Activated gamma-delta T cell treated with anti-CD3 and anti-CD28 coated beads, Interleukin-2, amount 50 U/mL, for 16 hours (primary cell): ENCODE data around the gene AKT2.

Experiments
- DNase-seq: peaks from one replicate; pipeline ENCODE4 v3.0.0-alpha.2; 2020; ENCODE audit warnings: low read depth

The AKT2 gene

DNA sequence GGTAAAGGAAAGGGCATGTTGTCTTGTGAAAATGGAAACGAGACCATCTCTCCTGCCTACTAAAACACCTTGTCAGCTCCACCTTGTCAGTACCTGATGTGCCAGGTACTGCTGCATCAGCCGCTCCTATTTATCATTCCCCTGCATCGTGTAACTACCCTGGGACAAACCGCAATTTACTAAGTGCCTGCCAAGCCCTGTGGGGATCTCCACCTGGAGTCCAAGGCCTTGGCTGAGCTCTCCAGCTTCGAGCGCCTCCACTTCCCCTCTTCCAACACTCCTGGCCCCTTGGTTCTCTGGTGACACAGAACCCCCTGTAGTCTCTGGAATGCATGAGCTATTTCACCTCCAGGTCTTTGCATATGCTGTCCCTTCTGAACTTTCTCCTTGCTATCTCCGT lies 32.8 kb downstream of the AKT2 start:
- DNase-seq = no peak

DNA sequence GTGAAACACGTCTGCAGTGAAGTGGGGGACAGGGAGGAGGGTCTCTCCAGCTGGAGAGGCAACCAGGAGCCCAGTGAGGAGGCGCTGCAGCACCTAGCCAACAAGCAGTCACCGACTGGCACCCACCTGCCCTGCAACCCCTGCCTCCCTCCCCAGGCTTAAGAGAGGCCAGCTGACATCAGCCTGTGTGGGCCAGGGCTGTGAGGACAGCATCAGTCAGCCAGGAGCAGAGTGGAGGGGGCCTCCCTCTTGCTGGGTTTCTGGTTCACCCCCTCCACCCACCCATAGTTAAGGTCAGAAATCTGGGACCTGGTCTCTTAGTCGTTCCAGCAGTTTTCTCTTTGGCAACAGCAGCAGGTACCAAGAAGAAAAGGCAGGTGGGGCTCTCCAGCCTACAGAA lies 33.2 kb downstream of the AKT2 start:
- no peak for DNase-seq

DNA sequence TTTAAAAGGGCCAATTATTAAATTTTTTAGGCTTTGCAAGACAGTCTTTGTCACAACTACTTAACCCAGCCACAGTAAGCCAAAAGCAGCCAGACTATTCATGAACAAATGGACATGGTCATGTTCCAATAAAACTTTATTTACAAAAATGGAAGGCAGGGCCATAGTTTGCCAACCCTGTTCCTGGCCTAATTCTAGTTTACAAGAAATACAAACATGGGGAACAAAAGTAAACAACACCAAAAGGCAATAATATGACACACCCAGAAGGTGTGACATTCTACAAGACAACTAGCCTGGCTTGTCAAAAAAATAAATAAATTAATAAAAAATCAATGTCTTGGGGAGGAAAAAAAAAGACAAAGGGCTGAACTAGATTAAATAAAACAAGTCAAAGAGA lies 33.9 kb downstream of the AKT2 start:
- DNase-seq = no peak

DNA sequence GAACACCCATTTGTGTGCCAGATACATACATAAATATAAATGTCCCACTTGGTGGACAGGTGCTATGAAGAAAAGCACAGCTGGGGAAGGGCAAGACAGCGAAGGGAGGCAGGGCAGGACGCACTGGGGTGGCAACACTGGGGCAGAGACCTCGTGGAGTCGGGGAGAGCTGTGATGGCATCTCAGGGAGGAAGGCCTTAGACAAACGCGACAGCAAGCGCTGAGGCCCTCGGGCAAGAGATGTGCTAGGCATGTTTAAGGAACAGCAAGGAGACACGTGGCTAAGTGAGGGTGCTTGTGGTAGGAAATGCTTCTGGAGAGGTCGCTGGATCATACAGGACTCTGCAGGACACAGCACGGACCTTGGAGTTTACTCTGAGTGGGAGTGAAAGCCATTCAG lies 35.4 kb downstream of the AKT2 start:
- no peak for DNase-seq

DNA sequence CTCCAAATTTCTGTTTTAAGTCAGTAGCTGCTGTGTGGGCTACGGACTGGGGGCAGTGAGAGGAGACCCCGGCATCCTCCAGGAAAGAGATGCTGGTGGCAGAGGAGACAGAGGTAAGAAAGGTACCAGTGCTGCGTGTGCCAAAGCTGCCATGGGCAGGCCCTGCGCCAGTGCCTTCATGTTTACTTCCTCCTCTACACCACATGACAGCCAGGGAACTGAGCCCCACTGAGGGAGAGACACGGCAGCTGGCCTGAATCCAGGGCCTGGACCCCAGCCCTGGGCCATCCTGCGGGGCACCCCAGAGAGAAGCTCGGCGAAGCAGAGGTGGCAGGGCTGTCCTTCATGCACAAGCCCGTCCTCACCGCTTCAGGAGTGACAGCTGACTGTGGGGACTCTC lies 35.9 kb downstream of the AKT2 start:
- no peak for DNase-seq

DNA sequence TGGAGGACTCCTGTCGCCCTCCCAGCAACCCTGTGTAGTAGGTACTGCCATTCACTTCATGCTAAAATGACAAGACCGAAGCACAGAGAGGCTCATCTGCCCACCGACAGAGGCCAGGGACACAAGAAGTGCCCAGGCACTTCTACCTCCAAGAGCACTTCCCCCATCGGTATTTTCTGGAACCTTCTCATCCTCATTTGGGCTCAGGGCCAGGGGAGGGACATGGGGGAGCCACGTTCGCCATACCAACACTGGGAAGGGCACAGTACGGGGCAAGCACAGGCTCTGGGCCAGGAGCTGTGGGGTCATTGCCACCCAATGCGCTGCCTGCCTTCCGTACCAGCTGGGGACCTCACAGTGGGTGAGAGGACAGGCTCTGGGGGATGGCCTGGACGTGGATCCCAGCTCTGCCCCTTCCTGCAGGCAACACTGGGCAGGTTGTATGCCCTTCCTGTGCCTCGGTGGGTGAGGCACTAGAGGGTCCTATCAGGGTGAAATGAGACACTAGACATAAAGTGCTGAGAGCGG lies 37.3 kb downstream of the AKT2 start:
- DNase-seq = no peak

DNA sequence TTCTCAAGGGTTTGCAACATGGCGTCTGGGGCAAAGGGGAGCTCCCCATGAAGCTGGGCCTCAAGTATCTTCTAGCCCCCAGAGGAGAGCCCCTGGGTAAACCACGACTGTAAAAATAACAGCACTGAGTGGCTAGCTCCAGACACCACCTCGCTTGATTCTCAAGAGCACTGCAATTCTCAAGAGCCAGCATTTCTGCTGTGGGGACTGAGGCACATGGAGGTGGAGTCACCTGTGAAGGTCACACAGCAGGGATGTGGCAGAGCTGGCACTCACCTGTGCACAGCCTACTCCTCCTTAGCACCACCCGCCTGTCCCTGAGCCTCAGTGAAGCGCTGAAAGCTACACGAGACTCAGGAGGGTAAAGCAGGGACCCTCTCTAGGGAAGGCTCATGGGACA lies 38.0 kb downstream of the AKT2 start:
- no peak for DNase-seq

DNA sequence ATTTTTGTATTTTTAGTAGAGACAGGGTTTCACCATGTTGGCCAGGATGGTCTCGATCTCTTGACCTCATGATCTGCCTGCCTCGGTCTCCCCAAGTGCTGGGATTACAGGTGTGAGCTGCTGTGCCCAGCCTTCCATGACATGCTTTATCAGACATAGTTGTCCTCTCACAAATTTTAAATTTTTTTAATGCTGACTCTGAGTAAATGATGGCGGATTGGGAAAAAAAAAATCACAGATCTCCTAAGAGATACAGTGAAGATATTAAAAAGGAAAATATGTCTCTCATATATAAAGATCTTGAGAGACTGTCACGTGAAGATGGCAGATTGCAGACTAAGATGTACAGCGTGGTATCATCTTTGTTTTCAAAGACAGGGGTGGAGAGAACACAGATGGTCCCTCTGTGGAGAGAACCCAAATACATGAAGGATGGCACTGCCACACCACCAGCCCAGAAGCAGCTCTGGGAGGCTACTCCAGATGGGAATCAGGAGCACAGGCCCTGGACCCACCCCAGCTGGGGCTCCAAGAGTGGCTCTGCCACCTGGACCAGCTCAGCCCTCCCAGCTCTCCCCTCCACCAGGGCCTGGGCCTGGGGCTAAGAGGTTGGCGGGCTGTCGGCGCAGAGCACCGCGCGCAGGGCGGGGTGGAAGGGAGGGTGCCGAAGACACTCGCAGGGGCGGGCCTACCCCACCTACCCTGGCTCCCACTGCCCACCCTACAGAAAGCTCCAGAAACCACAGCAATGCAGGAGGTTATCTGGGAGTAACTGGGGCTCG lies 38.7 kb downstream of the AKT2 start:
- DNase-seq = no peak

DNA sequence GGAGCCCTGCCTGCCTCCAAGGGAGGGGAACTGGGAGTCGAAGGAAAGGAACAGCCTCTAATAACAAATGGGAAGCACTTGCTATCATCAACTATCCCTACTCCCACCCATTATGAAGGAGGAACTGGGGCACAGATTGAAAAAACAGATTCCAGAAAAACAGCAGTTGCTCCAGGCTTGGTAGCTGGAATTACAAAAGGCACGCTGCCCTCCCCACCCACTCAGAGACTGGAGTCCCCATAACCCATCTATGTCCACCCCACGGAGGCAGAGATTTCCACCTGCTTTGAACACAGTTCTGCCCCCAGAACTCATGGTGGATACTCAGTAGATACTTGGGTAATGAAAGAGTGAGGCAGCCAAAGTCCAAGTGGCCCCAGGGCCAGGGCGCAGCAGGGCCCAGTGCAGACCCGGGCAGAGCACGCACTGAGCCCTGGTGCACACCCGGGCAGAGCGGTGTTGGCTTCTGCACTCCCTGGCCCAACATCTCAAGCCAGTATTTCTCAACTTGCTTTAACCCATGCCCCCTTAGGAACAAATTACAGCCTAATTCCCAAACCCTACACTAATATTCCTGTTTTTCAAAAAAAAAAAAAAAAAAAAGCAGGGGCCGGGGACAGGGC lies 39.5 kb downstream of the AKT2 start:
- DNase-seq = no peak

DNA sequence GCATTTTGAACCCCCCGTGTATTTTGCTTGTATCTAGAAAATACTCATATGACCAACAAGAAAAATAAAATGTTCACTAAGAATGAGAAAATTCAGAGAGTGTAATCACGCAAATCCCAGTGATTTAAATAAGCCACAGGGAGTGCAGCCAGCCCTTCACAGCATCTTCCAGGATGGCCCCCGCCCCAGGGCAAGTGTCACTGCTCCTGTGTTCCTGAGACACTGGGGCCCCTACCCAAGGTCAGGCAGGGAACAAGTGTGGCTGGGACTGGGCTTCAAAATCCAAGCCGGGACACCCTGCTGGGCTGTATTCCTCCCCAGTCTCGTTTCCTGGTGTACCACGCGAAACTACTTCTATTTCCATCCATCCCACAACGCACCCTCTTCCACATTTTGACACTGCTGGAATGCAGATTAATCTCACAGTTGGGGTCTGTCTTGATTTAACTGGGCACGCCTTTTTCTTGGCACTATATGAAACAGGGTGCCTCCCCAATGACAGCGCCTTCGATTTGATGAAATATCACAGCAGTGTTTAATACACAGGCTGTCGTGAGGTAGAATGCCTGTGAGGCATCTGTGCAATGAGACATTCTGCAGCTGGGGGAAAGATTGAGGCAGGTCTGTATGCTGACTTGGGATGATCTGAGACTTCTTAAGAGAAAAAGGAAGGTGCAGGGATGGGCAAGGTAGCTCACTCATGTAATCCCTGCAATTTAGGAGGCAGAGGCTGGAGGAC lies 40.4 kb downstream of the AKT2 start:
- DNase-seq = no peak

DNA sequence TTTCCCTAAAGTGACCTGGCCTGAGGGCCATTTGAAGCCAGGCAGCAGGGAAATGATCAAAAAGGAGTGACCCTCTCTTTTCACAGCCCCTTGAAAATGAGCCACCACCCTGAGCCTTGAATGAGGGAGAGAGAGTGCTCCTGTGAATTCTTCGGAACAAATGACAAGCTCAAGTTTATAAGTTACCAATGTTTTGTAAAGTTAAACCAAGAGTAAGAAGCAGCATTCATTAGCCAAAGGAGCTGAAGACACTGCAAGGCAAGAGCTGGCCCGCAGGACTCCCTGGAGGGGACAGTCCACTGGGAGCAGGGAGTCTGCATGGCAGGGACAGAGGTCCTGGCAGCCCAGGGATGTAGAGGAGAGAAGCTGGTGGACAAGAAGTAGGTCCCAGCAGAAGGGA lies 42.0 kb downstream of the AKT2 start:
- DNase-seq = no peak

DNA sequence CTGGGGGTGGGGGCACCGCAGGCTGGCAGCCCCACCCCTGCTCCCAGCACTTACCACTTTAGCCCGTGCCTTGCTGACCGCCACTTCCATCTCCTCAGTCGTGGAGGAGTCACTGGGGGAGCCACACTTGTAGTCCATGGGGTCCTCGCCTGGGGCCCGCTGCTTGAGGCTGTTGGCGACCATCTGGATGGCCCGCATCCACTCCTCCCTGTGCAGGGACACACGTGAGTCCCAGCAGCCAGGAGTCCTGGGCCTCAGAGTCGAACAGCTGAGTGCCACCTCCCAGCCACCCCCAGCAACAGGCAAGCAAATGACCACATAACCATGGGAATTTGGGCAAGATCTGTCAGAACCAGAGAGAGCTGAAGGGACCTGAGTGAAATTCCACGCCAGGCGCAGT lies 42.7 kb downstream of the AKT2 start:
- DNase-seq = no peak

DNA sequence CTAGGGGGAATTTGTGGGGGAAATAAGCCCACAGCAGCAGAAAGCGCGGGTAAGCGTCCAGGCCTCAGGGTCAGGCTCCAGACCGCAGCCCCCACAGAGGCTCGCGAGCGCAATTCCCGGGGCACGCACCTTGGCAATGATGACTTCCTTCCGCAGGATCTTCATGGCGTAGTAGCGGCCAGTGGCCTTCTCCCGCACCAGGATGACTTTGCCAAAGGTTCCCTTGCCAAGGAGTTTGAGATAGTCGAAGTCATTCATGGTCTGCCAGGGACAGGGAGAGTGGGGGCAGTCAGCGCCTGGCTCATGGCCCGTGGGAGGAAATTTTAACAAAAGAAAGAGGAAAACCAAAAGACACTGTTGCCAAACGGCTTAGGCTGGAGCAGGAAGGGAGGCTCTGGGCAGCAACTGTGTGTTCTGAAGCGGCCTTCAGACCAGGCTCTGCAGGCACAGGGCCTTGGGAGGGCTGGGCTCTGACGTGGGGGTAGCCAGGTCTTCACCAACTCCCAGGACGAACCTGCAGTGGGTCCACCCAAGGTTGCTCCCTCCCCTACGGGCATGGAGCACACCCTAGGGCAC lies 43.2 kb downstream of the AKT2 start:
- DNase-seq = no peak

DNA sequence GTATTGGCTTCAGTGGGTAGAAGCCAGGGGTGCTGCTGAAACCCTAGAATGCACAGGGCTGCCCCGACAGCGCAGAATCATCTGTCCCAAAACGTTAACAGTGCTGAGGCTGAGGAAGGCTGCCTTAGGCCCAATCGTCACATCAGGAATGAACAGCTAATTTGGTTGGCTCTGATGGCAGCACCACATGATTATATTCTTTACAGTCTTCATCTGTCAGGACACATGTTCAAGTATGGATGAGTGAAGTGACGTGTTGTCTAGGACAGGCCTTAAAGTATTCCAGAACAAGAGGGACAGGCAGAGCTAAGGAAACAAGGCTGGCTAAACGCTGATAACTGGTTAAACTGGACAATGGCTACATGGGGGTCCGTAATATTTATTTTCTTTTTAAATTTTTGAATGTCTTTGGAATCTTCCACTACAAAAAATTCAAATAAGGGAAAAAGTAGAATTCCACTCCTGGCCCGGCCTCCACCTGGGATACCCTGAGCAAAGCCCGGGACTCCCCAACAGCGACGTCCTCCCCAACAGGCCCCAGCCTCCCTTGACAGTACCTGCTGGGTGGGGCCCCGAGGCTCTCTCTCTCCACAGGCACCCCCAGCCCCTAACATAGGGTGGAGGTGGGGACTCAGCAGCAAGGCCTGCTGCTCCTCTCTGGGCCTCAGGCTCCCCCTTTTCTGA lies 43.9 kb downstream of the AKT2 start:
- DNase-seq = no peak

DNA sequence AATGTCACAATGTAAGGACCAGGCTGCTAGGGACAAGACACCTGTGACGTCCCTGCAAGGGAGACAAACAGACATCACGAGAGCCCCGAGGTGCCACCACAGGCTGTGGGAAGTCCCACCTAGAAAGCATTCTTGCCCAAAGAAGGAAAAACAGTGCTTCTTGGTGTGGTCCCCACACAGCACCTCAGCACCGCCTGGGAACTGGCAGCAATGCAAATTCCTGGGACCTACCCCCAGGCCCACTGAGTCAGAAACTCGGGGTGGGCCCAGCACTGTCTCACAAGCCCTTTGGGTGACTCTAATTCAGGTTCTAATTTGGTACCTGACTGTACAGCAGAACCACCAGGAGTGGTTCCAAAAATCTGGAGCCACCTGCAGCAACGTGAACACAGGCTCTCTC lies 44.8 kb downstream of the AKT2 start:
- DNase-seq = no peak

DNA sequence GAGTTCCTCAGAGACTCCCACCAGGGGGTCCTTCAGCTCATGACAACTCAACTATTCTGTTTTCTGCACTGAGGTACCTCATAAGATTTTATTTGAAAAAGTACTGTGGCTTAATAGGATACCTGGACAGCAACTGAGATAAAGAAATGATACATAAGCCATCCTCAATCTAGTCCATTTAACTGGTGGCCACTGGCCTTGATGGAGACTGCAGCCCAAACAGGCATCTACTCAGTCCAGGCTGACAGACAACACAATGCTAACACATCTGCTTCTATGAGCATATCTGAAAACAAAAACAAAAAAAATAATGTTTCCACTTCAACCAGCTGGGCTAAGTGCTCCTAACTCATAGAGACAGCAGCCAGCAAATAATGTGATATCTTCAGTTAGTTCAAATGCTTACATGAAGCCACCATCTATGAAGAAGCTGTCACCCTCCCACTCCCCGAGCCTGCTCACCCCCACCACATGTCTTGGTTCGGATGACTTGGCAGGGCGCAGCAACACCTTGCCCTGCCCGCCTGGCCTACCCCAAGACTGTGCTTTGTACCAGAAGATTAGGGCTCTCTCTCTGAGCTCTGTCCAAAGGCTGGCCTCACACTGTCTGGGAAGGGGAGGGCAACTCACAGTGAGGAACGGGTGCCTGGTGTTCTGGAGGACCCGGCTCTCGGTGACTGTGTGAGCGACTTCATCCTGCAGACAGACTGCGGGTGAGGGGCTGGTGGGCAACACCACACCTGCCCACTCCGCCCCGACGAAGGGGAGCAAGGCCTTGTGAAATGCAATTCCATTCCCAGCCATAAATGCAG lies 45.5 kb downstream of the AKT2 start:
- no peak for DNase-seq

DNA sequence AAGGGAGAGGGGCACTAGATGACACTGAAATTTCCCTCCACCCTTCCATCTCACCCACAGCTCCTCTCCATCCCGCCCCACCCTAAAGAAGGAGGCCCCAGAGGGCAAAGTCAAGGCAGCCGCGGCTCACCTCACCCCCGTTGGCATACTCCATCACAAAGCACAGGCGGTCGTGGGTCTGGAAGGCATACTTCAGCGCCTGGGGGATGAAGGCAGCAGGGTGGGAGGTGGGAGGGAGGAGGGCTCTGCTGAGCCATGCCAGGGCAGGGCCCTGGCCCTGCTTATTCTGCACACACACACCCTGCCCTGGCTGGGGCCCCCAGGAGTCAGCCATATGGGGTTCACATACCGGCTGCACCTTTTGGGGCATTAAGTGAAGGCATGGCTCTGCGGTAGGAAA lies 46.4 kb downstream of the AKT2 start:
- DNase-seq = no peak

DNA sequence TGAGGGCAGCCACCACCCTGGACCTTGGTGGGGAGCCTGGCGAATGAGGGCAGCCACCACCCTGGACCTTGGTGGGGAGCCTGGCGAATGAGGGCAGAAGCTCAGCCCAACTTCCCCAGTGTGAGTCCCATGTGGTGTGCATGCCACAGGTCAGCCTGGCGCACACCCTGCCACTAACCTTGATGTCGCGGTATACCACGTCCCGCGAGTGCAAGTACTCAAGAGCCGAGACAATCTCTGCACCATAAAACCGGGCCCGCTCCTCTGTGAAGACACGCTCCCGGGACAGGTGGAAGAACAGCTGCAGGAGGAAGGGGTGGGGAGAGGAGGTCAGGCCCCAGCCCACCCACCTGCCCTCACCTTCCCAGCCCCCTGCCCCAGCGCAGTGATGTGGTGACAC lies 47.4 kb downstream of the AKT2 start:
- no peak for DNase-seq

DNA sequence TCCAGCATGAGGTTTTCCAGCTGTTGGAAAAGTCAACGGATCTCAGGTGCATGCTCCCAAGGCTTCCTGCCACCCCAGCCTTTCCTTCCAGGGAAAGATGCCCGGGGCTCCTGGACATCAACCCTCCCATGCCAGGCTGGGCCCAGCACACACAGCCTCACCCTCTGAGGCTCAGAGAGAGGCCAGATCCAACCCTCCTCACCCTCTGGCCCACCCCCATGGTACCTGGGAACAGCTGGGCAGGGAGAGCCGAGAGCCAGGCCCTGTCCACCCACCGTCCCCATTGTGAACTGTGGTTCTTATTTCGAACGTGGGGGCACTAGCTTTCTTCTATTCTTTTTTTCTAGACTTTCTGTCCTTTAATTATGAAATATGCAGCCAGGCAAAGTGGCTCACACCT lies 48.8 kb downstream of the AKT2 start:
- no peak for DNase-seq

DNA sequence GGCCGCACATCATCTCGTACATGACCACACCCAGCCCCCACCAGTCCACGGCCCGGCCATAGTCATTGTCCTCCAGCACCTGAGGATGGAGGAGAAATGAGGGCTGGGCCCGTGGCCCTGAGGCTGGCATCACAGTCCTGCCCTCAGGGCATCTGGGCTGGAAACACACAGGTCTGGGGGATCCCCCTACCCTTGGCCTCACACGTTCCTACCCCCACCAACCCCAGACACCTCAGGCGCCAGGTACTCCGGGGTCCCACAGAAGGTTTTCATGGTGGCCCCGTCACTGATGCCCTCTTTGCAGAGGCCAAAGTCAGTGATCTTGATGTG lies 49.2 kb downstream of the AKT2 start:
- DNase-seq = no peak

DNA sequence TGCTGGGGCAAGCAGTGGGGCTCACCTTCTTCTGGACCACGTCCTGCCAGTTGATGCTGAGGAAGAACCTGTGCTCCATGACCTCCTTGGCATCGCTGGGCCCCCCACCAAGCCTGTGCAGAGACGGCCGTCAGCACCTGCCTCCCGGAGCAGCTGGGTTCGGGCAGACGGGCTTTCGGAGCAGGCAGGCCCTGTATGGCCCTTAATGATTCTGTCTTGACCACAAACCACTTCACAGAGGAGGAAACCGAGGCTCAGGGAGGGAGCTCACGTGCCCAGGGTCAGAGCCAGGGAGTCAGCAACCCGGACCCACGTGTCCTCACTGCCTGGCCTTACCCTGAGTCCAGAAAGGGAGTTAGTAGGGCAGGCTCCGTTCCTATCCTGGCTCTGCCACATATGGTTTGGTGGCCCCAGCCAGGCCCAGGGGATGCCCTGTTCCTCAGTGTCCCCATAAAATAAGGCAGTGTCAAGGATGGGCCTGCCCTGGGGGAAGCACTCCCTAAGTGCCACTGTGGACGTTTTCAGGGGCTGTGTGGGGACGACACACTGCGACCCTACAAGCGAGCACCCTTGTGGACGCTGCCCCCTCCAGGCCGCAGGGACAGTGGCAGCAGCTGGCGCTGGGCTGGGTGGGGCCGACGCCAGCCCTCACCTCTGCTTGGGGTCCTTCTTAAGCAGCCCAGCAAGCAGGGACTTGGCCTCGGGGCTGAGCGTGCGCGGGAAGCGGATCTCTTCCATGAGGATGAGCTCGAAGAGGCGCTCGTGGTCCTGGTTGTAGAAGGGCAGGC lies 49.7 kb downstream of the AKT2 start:
- no peak for DNase-seq
